ENCODE measurements around the gene KIR2DL3.
"Not testable (repeated sequence)": the region's sequence is repeated elsewhere in the genome, so short reads cannot be mapped to it uniquely, and the experiment has no call there.

- TF ChIP-seq CTCF (conservative IDR thresholded peaks at IDR 0.05 in 1 of 2, IDR thresholded peaks at IDR 0.05 in 1 of 2; ENCODE audit: extremely low read depth in 1 of 2, insufficient read depth in 1 of 2, low read depth in 1 of 2, low read length in 2 of 2); EZH2 (IDR thresholded peaks at IDR 0.05; ENCODE audit: borderline replicate concordance, low read length): not testable (repeated sequence)
Observed at GRCh38 chr19:54756204-54757110, 18.1 kb downstream of the KIR2DL3 start.

All from mammary epithelial cell (primary cell).